HG03565 (cell line): ENCODE results near the gene FBXO45.
A peak's percentile ranks its signal among the peaks of the same experiment; 100 is the strongest.
"Not testable (repeated sequence)": the region's sequence is repeated elsewhere in the genome, so short reads cannot be mapped to it uniquely, and the experiment has no call there.

Experiments
- ATAC-seq: cut with Tn5 transposase; IDR thresholded peaks from one replicate; pipeline ENCODE4 v1.9.1; 2021; ENCODE audit warnings: mild to moderate bottlenecking, moderate library complexity; ENCODE audit not compliant: unreplicated experiment

The FBXO45 gene

DNA sequence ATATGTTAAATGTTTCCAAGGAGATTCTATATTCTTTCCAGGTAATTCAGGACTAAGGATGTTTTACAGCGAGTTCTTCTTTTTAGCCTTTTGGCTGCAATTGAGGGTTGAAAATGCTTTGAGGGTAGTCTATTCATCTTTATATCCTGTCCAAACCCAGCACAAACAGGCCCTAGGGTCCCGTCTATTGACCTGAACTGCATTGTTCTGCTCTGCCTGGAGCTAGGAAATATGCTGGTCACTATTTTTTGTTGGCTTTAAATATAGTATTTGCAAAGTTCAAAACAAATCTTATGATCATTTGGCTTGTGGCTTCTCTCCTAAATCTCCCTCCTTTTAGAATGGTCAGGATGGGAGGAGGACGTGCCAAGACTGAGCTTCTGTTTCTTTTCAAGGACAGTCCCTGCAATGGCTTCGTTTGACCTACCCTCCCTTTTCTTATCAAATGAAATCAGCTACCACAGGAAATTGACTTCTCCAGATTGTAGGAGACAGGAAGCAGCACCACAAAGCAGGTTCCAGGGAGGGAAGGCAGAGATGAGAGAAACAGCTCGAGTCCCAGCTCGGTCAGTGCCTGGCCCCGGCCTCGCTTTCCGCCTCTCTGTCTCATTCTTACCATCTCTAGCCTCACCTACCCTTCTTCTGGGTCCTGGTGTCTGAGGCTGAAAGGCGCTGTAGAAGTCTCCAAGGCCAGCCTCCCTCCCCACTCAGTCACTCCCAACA, 43.5 kb downstream of the FBXO45 start:
- ATAC-seq: no peak

DNA sequence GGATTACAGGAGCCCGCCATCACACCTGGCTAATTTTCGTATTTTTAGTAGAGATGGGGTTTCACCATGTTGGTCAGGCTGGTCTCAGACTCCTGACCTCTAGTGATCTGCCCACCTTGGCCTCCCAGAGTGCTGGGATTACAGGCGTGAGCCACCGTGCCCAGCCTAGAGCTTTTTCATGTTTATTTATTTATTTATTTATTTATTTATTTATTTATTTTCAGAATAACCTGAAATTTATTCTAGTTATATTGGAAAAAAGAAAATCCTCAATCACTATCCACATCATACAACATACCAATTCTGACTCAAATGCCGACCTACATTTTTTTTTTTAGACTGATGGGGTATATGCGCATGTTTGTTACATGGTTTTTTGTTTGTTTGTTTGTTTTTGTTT, 46.8 kb downstream of the FBXO45 start:
- not testable (repeated sequence) for ATAC-seq

DNA sequence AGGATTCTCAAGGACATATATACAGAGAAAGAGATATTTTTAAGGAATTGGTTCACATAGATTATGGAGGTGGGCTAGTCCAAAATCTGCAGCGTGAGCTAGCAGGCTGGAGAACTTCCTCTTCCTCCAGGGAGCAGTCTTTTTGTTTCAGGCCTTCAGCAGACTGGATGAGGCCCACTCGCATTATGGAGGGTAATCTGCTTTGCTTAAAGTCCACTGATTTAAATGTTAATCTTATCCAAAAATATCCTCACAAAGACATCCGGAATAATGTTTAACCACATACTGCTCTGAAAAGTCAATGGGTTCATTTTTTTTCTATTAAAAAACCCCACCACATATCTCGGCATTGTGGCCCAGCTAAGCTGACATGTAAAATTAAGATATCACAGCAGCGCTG, 48.8 kb downstream of the FBXO45 start:
- no peak for ATAC-seq

DNA sequence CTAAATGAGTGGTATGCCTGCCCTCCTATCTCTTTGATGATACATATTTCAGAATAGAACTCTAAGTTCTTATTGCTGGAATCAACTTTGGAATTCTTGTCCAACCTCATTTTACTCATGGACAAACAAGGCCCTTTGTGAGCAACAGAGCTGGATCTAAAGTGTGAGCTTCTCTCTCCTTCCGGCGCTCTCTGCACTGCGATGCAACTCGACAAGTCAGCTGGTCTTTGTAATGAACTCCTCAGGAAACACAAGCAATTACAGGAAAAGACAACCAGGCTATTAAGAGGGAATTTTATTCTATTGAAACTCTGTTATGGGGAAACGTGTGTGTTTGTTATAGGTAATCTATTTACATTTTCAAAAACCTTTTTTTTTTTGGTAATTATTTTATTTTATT, 50.8 kb downstream of the FBXO45 start:
- no peak for ATAC-seq

DNA sequence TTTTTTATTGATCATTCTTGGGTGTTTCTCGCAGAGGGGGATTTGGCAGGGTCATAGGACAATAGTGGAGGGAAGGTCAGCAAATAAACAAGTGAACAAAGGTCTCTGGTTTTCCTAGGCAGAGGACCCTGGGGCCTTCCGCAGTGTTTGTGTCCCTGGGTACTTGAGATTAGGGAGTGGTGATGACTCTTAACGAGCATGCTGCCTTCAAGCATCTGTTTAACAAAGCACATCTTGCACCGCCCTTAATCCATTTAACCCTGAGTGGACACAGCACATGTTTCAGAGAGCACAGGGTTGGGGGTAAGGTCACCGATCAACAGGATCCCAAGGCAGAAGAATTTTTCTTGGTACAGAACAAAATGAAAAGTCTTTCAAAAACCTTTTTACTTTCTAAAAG, 51.2 kb downstream of the FBXO45 start:
- not testable (repeated sequence) for ATAC-seq

DNA sequence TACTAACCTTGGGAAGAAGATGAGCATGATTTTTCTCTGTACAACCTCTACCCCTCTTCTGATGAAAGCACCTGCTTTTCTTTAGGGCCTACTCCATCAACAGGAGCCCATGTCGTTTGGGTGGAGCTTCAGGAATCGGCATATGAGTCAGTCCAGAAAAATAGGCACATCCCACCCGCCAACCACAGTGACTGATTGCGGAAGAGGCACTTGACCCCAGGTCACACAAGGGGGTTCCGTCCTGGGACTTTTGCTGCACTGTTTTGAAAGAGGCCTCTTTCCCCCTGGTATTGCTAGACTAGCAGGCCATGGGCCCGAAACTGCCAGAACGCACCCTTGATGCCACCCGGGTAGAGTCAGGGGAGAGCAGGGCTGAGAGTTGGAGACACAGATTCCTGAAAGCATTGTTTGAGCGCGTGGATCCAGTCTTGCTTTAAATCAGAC, 51.7 kb downstream of the FBXO45 start:
- ATAC-seq: no peak

DNA sequence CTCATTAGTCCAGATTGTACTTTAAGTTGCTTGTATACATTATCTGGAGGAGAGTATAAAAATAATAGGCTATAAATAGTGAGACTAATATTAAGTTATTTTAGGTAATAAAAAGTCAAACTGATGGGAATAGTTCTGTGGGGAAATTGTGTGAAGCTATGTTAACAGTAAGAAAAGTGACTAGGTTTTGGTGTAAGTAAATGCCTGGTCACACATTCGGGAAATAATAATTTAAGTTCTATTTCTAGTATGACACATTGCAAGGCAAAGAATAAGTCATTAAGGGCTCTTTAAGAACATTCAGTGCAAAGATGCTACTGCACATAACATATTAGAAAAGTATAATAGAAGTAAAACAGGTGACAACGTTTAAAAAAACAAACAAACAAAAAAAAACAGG, 52.2 kb downstream of the FBXO45 start:
- no peak for ATAC-seq

DNA sequence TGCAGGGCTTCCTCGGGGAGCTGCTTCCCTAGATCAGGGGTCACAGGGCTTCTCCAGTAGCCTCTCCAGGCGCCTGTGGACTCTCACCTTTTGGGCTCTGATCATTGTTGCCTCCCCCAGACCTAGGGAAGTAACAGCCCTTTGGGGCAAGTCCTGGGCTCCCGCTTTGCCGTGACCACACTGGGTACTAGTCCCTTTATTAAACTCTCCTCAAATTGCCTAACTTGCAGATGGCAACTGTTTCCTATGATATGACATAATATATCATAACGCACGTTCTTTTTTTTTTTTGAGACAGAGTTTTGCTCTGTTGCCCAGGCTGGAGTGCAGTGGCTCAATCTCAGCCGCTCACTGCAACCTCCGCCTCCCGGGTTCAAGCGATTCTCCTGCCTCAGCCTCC, 53.2 kb downstream of the FBXO45 start:
- no peak for ATAC-seq

DNA sequence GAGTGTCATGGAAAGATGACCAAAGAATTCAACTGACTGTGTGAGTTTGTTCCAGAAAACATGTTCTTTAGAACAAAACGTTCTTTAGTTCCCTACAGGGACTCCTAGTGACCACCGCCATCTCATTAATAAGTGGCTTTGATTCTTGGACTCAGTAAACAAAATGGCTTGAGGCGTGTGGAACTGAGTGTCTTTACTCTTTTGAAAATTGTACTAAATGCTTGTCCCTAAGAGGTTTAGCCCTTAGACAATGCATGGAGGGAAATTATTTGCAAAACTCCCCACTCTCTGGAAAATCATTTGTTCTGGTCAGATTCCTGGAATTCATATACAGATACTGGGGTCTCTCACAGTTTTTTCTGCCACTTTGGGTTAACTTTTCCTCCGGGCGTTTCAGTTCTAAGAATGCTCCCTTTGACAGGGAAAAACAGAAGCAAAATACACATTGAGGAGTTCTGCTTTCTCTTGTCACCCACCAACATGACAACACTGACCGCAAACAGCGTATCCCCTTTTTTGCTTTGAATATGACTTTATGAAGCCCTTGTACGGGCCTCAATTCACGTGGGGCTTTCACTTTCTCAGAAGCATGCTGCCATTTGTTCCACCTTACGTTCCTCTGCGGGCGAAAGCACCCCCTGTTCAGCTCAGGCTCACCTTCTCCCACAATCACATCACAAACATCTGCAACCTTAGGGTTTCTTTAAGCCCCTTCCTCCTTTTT, 55.8 kb downstream of the FBXO45 start:
- peak; percentile 41 for ATAC-seq

DNA sequence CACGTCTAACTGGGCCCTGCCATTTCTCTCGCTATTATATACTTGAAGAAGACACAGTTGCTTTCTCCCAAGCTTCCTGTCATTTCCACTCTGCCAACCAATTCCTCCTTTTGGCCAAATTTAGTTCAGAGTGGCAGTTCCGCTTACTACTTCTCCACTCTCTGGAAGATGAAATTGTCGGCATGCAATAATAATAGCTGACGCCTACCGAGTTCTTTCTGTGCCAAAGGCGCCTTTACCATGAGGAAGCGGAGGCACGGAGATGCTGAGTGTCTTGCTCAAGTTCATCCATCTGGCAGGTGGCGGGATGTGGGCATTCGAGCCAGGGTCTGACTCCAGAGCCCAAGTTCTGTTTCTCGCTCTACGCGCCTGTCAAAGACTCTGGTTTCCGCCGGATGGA, 56.4 kb downstream of the FBXO45 start:
- no peak for ATAC-seq

DNA sequence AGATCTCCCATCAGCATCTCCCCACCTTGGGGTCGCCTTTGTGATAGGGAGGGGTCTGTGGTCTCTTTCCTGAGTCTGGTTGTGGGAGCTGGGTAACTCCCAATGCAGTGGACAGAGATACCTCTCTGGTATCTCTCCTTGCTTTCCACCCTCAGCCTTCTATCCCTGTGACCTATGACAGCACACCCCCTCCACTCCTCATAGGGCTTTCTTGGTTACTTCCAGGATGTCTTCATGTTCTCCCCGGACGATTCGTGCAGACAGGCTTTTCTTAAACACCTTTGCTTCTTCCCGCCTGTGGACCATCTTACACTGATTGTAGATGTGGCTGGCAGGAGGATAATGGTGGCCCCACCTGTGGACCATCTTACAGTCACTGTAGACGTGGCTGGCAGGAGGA, 56.9 kb downstream of the FBXO45 start:
- no peak for ATAC-seq

DNA sequence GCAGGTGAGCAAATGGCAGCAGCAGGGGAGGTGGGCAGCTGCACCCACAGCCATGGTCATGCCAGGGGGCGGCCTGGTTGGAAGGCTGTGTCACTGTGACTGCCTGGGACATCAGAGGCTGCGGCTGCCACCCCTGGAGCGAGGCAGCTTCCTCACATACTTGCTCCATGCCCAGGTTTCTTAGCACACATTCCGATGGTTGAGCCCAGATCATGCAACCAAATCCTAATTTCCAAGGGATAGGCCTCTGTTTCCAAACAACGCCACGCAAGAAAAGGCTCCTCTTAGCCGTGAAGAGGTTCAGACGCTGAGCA, 59.4 kb downstream of the FBXO45 start:
- ATAC-seq: no peak

DNA sequence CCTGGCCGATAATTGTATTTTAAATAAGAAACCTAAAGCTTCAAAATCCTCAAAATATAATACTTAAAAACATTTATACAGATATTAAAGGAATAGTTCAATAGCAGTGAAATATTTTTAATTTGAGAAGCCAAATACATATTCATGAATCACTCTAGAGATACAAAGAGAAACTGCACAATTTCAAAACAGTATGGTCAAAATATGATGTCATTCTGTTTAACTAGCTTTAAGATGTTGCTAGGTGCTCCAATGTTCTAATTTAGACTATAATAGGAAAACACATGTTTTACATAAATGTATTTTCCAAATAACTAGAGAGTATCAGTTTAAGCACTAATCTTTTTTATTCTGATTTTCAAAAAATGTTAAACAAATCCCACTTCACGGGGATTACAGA, 60.8 kb downstream of the FBXO45 start:
- ATAC-seq: no peak

DNA sequence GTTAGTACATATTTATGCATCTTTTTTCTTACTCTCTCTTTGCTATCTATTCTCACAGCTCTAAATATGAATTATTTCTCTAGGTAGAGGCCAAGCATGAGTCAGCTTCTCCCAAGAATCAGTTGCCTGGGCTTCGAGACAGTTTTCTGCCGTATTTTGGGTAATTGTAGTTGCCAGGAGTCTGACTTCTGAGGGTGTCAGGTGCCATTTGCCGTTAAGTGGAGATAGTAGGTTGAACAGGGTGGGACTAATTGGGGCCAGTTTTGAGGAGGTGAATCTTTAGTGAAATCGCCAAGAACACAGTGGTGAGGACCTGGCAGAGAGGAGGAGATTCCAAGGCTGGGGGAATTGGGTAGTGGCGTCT, 63.2 kb downstream of the FBXO45 start:
- no peak for ATAC-seq

DNA sequence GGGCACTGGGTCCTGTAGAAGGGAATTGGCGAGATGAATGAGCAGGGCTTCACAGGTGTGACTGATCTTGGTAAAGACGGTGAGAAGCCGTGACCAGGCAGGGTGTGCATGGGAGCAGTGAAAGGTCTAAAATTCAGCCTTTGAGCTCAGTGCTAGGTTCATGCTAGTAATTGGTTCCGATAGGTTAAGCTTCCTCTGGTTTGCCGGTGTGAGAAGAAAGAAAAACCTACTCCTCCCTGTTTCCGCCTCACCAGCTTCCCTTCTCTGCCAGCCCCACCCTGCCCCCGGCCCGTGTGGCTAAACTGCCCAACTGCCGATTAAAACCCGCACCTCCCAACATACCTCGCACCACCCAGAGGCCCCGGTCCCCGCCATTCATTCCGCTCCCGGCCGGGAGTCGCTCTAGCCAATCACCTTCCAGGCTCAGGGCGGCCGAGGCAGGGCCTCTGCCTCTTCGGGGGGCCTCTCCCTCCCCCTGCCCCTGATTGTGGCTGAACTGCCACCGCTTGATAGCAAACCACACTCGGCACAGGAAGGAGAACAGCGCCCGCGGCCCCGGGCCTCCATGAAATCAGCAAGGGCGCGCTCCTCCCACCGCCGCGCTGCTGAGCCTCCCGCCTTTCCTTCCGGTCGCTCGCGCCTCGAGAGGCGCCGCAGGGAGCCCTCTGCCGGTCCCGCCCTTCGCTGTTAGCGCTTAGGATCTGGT, 63.7 kb downstream of the FBXO45 start:
- ATAC-seq: peak; percentile 49

DNA sequence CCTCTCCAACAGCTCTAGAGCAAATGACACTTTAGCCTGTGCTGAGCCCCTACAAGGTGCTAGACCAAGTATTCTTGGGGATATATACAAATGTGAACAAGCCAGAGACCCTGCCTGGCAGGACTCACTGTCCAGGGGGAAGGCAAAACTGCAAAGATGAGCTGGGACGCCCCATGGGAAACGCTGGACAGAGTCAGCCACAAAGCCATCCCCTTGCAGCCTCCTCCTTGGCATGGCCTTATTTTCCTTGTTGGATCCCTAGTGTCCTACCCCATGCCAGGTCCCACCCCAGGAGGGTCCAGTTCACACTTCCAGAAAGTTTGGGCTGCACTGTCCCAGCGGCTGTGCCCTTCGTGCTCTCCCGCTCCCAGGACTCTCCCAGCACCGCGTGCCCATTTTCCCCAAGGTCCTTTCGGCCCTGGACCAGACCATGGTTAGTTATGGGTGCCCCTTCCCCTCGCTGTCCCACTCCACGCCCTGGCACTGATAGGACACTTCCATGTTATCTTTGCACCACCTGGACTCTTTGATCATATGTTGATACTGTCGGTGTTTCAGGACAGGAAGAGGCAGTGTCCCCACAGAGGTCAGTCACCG, 65.2 kb downstream of the FBXO45 start:
- no peak for ATAC-seq

DNA sequence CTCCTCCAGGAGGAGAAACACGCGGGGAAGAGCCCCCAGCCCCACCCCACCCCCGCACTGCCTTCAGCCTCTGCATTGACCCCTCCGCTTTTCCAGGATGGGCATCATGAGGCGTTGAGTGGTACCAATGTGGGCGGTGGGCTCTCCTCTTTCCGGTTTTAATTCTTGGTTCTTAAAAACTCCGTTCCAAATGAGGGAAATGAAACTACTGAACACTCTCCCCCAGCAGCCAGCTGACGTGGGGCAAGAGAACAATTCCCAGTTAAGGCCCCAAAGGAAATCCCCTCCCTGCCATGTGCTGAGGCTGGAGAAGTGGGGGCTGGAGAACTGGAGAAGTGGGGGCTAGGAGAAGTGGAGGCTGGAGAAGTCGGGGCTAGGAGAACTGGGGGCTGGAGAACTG, 65.8 kb downstream of the FBXO45 start:
- no peak for ATAC-seq

DNA sequence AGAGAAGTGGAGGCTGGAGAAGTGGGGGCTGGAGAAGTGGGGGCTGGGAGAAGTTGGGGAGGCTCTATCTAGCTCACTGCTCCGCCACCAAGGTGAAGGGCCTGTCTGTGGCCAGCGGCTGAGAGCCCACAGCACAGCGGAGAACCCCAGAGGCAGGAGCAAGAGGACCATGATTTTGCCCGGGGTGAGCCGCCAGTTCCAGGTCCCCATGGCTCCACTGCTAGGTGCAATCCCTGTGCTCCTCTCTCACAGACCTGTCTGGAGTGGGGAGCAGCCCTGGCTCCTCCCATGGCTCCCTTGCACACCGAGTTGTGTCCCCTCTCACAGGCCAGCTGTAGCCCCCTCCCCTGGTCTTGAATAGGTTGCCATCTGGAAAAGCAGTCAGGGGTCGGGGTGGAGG, 66.4 kb downstream of the FBXO45 start:
- no peak for ATAC-seq

DNA sequence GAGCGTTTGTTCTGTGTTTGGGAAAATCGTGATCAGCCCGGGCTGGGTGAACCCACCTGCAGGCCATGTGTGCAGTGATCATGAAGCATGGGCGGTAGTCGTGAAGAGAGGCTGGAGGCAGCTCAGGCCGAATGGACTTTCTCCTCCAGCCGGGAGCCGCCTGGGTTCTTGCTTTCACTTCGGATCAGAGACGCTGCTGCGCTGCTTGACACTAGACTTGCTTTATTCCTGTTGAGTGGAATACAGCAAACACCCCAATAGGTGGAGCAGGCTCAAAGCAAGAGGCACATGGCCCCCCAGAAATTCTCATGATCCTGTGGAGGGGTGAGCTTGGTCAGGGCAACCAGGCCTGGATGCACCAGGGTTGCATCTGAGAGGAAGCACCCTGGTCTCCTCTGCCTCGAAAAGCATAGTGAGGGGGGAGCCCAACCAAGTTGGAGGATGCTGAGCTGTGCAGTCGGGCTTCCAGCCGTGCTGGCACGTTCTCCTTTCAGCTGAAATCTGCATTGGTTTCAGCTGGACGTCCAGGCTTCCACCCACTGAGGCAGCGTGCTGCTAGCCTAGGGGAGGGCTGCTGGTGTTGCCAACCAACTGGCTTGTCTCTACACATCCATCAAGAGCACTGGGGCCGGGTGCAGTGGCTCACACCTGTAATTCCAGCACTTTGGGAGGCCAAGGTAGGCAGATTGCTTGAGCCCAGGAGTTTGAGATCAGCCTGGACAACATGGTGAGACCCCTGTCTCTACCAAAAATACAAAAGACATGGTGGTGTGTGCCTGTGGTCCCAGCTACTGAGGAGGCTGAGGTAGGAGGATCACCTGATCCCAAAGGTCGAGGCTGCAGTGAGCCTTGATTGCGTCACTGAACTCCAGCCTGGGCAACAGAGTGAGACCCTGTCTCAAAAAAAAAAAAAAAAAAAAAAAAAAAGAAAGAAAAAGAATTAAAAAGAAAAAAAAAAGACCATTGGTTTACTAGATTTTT, 68.2 kb downstream of the FBXO45 start:
- no peak for ATAC-seq

DNA sequence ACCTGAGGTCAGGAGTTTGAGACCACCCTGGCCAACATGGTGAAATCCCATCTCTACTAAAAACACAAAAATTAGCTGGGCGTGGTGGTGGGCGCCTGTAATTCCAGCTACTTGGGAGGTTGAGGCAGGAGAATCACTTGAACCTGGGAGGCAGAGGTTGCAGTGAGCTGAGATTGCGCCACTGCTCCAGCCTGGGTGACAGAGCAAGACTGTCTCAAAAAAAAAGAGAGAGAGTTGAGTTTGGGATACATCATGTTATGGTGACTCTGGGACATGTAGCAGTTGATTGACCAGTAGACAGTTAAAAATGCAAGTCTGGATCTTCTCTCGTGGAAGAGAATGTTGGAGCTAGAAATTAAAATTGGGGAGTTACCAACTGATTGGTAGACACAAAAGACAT, 69.5 kb downstream of the FBXO45 start:
- not testable (repeated sequence) for ATAC-seq
